ENCODE measurements around the gene ZNF521.

GRCh38 chr18:25222648-25223047 lies 129.3 kb downstream of the ZNF521 start:
- TF ChIP-seq POLR2A (IDR thresholded peaks at IDR 0.05; ENCODE audit: low read depth, low read length): no peak
- TF ChIP-seq TAF1 (IDR thresholded peaks at IDR 0.05; ENCODE audit: low read depth, low read length): no peak
- TF ChIP-seq POLR2AphosphoS5 (IDR thresholded peaks at IDR 0.05; ENCODE audit: low read depth, low read length): no peak

Measured in GM12891 (cell line).